Activated gamma-delta T cell (primary cell): Measurements from ENCODE around the gene OR51V1.

ENCODE experiments used
- DNase-seq: peaks from one replicate; lab custom pipeline; 2025; lab: John Stamatoyannopoulos, UW

OR51V1 gene

GRCh38 chr11:5230266-5230665, 29.8 kb upstream of the OR51V1 start:
- no peak for DNase-seq

GRCh38 chr11:5229796-5230195, 29.3 kb upstream of the OR51V1 start:
- DNase-seq = no peak

- no peak for DNase-seq
Measured at GRCh38 chr11:5229356-5229755, 28.9 kb upstream of the OR51V1 start.

- DNase-seq = no peak
Measured at GRCh38 chr11:5228124-5228523, 27.6 kb upstream of the OR51V1 start.

- no peak for DNase-seq
Measured at GRCh38 chr11:5227681-5228080, 27.2 kb upstream of the OR51V1 start.

- DNase-seq = no peak
Measured at GRCh38 chr11:5226732-5227310, 26.3 kb upstream of the OR51V1 start, which contains the start of gene HBB. Gene HBB, minus strand, starts transcription at chr11:5227071. Its CDS starts 50 bp downstream, at chr11:5227021.

GRCh38 chr11:5225480-5225871, 25.0 kb upstream of the OR51V1 start:
- no peak for DNase-seq

- DNase-seq = no peak
Measured at GRCh38 chr11:5224538-5225479, 24.3 kb upstream of the OR51V1 start.

- DNase-seq = no peak
Measured at GRCh38 chr11:5223686-5224085, 23.2 kb upstream of the OR51V1 start.

- DNase-seq = no peak
Measured at GRCh38 chr11:5223146-5223545, 22.7 kb upstream of the OR51V1 start.

- DNase-seq = no peak
Measured at GRCh38 chr11:5210376-5210885, 9.9 kb upstream of the OR51V1 start.

- DNase-seq = no peak
Measured at GRCh38 chr11:5204787-5205186, 4.3 kb upstream of the OR51V1 start.

GRCh38 chr11:5203366-5203765, 2.9 kb upstream of the OR51V1 start:
- DNase-seq = no peak

- DNase-seq = no peak
Measured at GRCh38 chr11:5198285-5198684, 2.2 kb downstream of the OR51V1 start.

GRCh38 chr11:5197536-5197935, 2.9 kb downstream of the OR51V1 start:
- no peak for DNase-seq

- no peak for DNase-seq
Measured at GRCh38 chr11:5196731-5197130, 3.8 kb downstream of the OR51V1 start.

- no peak for DNase-seq
Measured at GRCh38 chr11:5196067-5196466, 4.4 kb downstream of the OR51V1 start.

- no peak for DNase-seq
Measured at GRCh38 chr11:5192738-5193137, 7.7 kb downstream of the OR51V1 start.

- no peak for DNase-seq
Measured at GRCh38 chr11:5188201-5188600, 12.3 kb downstream of the OR51V1 start.

- DNase-seq = no peak
Measured at GRCh38 chr11:5178046-5178837, 22.2 kb downstream of the OR51V1 start.

- DNase-seq = no peak
Measured at GRCh38 chr11:5174934-5175333, 25.5 kb downstream of the OR51V1 start.

GRCh38 chr11:5171856-5172255, 28.6 kb downstream of the OR51V1 start:
- no peak for DNase-seq
